HG03139 (cell line): ENCODE data around the gene PRDM12.

Experiments used
- ATAC-seq: cut with Tn5 transposase; IDR thresholded peaks from one replicate; pipeline ENCODE4 v1.9.1; 2021; ENCODE audit not compliant: unreplicated experiment

Gene PRDM12

DNA sequence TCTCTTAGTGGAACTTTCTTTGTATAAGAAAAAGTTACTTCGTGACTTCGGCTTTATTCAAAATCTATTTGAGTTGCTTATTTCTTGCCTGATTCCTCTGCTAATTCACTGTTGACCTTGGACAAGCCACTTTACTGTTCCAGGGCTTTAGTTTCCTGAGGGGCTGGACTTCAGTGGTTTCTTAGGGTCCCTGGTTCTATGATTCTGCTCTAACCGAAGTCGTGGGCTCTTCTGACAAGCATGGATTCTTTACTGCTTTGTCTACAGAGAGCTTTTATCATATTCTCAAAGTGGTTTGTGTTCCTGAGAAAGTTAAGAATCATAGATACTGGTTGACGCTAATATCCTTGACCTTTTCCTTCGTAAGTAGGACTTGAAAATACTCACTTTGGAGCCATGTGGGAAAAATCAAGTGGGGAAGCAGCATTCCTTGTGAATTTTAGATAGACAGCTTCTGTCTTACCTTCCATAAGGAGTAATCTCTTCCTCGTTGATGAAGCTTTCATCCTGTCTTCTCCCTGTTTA is 50.3 kb downstream of the PRDM12 start:
- no peak for ATAC-seq

DNA sequence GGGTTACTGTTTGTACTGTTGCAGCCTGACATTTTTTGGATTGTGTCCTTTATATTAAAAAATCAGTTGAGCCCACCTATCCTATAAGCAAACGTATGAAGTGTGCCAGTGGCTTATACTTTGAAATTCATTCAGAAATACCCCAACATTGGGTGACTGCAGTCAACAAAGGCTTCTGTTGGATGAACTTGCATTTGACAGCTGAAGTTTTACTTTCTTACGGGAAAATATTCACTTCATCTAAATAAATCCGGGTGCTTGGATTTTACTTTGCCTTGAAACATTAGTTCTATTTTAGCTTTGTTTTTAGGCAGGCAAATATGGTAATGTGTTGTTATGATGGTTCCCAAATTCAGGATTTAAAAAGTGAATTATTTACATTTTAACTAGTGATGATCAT is 50.9 kb downstream of the PRDM12 start:
- no peak for ATAC-seq

DNA sequence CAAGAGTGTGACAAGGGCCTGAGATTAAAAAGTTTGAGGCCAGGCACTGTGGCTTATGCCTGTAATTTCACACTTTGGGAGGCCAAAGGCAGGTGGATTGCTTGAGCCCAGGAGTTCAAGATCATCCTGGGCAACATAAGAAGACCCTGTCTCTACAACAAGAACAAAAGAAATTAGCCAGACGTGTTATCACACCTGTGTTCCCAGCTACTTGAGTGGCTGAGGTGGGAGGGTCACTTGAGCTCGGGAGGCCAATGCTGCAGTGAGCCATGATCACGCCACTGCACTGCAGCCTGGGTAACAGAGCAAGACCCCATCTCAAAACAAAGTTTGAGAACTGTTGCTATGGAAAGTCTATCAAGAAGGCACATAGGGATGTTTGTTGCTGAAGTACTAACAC is 54.2 kb downstream of the PRDM12 start:
- ATAC-seq, result no peak

DNA sequence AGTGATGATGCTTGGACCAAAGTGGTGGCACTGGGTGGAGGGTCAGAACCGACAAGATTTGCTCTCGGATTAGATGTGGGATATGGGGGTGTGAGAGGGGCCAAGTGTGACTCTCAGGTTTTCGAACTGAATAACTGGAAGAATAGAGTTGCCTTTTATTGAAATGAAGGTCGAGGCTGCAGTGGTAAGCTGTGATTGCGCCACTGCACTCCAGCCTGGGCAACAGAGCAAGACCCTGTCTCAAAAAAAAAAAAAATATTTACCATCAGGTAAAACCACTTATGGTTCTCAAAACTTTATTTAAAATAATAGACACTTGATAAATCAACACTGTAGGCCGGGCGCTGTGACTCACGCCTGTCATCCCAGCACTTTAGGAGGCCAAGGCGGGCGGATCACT is 56.4 kb downstream of the PRDM12 start:
- no peak for ATAC-seq

DNA sequence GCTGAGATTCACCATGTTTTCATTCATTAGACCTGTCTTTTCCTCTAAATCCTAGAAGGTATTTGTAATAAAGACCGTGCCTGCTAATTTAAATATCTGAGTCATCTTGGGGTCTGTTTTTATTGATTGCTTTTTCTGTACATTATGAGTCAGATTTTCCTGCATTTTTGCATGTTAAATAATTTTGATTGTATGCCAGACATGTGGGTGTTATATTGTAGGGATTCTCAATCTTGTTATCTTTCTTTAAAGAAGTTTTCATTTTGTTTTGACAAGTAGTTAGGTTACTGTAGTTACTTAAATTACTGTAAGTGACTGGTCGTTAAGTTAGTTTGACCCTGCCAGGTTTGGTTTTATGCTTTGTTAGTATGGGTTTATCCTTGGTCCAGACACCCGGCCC is 64.3 kb downstream of the PRDM12 start:
- no peak for ATAC-seq

DNA sequence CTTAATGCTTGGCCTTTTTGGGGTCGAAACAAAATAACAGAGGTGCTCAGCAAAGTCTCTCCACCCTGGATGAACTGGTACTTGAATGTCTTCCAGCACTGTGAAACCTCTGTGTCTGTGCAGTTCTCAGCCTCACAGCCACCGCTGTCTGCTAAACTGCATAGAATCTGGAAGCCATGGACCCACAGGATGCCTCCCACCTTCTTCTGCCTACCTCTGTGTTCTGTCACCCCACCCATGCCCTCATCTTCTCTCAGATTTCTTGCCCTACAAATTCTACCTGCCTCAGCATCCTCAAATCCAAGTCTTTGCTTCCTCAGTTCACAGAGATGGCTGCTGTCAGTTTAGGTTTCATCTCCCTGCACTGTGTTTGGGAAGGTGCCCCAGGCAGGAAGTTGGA is 64.8 kb downstream of the PRDM12 start:
- no peak for ATAC-seq

DNA sequence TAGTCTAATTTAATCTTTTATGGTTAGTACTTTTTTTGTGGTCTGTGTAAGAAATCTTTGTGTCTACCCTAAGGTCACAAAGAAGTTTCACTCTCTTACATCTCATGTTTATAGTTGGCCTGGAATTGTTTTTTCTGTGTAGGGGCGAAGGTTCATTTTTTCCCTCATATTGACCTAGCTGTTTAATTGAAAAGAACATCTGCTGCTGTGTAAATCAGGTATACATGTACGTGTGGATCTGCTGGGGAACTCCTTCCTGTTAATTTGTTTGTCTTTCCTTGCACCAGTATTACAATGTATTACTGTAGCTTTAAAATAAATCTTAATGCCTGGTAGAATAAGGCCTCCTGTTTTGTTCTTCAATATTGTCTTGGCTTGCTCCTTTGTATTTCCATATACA is 67.0 kb downstream of the PRDM12 start:
- ATAC-seq, result no peak

DNA sequence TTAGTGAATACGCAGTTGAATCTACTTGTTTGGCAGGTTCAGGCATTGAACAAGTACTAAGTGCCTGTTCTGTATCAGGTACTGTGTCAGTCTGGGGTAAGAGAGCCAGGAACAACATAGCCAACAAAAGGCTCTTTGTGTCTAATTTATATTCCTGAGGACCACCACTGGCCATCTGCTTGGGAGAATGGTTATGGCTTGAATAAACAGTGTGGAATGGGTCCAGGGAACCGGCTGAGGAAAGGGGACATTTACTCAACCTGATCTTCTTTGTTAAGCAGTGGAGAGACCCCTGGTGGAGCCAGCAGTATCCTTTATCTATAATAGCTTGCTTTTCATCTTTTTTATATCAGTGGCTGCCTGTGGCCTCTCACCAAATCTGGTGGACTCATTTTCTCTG is 67.7 kb downstream of the PRDM12 start:
- no peak for ATAC-seq
